ENCODE measurements around the gene ADCY7. TPM values are rescaled to one million over a fixed set of nuclear protein-coding genes. Genes with fewer than 3 reads are reported as not detected.

Gene ADCY7
- total and polyA plus RNA-seq, 9 of the 15 experiments (the other 6 are each of a cell fraction or from before 2014, with no cell fraction given), result 2.3 to 108 (median 28.6) TPM

DNA sequence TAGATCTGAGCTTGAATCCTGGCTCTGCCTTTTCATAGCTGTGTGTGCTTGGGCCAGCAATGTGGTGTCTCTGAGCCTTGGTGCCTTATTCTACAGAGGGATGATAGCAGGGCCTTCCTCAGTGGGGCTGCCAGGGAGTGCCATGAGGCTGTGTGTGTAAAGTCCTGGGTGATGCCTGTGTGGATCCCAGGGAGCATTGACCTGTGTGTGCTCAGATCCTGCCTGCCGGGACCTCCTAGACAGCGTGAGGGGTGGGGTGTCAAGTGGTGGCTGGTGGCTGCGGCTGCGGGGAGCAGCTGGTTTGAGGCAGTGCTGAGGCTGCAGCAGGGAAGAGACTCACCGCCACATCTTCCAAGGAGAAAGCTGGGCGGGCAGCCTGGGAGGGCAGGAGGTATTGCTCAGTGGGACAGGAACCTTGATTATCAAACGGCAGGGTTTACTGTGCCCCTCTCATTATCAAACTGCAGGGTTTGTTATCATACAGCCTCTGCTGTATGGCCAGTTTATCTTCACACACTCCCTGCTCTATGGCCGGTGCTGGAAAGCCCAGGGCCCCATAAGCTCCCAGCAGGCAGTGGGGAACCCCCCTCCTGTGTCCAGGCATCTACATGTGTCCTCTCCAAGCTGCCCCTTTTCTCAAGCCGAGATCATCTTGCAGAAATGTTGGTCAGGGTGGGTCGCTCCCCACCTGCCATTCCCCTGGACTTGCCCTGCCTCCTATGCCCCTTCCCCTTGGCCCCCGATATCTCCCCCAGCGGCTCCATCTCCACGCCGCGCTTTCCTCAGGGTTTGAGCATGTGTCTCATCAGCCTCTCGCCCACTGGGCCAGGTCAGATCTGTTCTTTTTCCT is 3.1 kb upstream of the ADCY7 start (continued):
- TF ChIP-seq ESRRA (IDR thresholded peaks at IDR 0.05; ENCODE audit: borderline replicate concordance, low read depth) (no peak), ZNF696 (CRISPR knock-in tag; conservative IDR thresholded peaks at IDR 0.05) (no peak), RHOXF2B (CRISPR knock-in tag; conservative IDR thresholded peaks at IDR 0.05) (no peak), TAL1 (IDR thresholded peaks at IDR 0.05) (peak; percentile 84), NRF1 (conservative IDR thresholded peaks at IDR 0.05 in 1 of 2, IDR thresholded peaks at IDR 0.05 in 1 of 2) (peak; percentile 16 to 23; a peak in 2 of 4 replicates), STAG1 (CRISPR knock-in tag; IDR thresholded peaks at IDR 0.05; ENCODE audit: borderline replicate concordance) (no peak), SETDB1 (IDR thresholded peaks at IDR 0.05; ENCODE audit: low read length) (no peak), EHMT2 (IDR thresholded peaks at IDR 0.05) (no peak), HSF4 (CRISPR knock-in tag; IDR thresholded peaks at IDR 0.05; ENCODE audit: borderline replicate concordance) (no peak), BRD4 (IDR thresholded peaks at IDR 0.05) (no peak), RBM25 (IDR thresholded peaks at IDR 0.05; ENCODE audit: low read depth, low read length, severe bottlenecking) (peak; percentile 49), PTRF (tag; IDR thresholded peaks at IDR 0.05) (no peak)
- TF ChIP-seq, protein P1, sequence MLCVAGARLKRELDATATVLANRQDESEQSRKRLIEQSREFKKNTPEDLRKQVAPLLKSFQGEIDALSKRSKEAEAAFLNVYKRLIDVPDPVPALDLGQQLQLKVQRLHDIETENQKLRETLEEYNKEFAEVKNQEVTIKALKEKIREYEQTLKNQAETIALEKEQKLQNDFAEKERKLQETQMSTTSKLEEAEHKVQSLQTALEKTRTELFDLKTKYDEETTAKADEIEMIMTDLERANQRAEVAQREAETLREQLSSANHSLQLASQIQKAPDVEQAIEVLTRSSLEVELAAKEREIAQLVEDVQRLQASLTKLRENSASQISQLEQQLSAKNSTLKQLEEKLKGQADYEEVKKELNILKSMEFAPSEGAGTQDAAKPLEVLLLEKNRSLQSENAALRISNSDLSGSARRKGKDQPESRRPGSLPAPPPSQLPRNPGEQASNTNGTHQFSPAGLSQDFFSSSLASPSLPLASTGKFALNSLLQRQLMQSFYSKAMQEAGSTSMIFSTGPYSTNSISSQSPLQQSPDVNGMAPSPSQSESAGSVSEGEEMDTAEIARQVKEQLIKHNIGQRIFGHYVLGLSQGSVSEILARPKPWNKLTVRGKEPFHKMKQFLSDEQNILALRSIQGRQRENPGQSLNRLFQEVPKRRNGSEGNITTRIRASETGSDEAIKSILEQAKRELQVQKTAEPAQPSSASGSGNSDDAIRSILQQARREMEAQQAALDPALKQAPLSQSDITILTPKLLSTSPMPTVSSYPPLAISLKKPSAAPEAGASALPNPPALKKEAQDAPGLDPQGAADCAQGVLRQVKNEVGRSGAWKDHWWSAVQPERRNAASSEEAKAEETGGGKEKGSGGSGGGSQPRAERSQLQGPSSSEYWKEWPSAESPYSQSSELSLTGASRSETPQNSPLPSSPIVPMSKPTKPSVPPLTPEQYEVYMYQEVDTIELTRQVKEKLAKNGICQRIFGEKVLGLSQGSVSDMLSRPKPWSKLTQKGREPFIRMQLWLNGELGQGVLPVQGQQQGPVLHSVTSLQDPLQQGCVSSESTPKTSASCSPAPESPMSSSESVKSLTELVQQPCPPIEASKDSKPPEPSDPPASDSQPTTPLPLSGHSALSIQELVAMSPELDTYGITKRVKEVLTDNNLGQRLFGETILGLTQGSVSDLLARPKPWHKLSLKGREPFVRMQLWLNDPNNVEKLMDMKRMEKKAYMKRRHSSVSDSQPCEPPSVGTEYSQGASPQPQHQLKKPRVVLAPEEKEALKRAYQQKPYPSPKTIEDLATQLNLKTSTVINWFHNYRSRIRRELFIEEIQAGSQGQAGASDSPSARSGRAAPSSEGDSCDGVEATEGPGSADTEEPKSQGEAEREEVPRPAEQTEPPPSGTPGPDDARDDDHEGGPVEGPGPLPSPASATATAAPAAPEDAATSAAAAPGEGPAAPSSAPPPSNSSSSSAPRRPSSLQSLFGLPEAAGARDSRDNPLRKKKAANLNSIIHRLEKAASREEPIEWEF (CRISPR knock-in tag; IDR thresholded peaks at IDR 0.05), result no peak
- TF ChIP-seq, protein P2, sequence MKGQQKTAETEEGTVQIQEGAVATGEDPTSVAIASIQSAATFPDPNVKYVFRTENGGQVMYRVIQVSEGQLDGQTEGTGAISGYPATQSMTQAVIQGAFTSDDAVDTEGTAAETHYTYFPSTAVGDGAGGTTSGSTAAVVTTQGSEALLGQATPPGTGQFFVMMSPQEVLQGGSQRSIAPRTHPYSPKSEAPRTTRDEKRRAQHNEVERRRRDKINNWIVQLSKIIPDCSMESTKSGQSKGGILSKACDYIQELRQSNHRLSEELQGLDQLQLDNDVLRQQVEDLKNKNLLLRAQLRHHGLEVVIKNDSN (CRISPR knock-in tag; IDR thresholded peaks at IDR 0.05), result no peak
